GM19468 (cell line): Measurements from ENCODE around the gene COQ8A.

ENCODE experiments used
- ATAC-seq: cut with Tn5 transposase; IDR thresholded peaks from one replicate; pipeline ENCODE4 v1.9.1; 2021; ENCODE audit warnings: mild to moderate bottlenecking, moderate library complexity, moderate number of reproducible peaks; ENCODE audit not compliant: unreplicated experiment; ENCODE audit errors: extremely low read depth

The COQ8A gene

GRCh38 chr1:226971765-226972164 lies 31.7 kb downstream of the COQ8A start:
- ATAC-seq: no peak

- ATAC-seq: no peak
Observed at GRCh38 chr1:226972931-226973330, 32.8 kb downstream of the COQ8A start.

- no peak for ATAC-seq
Observed at GRCh38 chr1:226973371-226973897, 33.3 kb downstream of the COQ8A start.

GRCh38 chr1:226973898-226974543 lies 33.9 kb downstream of the COQ8A start:
- no peak for ATAC-seq

GRCh38 chr1:226974544-226975258 lies 34.6 kb downstream of the COQ8A start:
- no peak for ATAC-seq

- ATAC-seq: no peak
Observed at GRCh38 chr1:226975259-226976250, 35.5 kb downstream of the COQ8A start.

GRCh38 chr1:226976276-226976977 lies 36.3 kb downstream of the COQ8A start:
- no peak for ATAC-seq

GRCh38 chr1:226976978-226977642 lies 37.0 kb downstream of the COQ8A start:
- no peak for ATAC-seq

GRCh38 chr1:226977643-226978431 lies 37.7 kb downstream of the COQ8A start:
- ATAC-seq: no peak

- ATAC-seq: no peak
Observed at GRCh38 chr1:226978432-226979114, 38.5 kb downstream of the COQ8A start.

- no peak for ATAC-seq
Observed at GRCh38 chr1:226979115-226979516, 39.0 kb downstream of the COQ8A start.

GRCh38 chr1:226979517-226980121 lies 39.5 kb downstream of the COQ8A start:
- ATAC-seq: no peak

- no peak for ATAC-seq
Observed at GRCh38 chr1:226980122-226980560, 40.0 kb downstream of the COQ8A start.

- no peak for ATAC-seq
Observed at GRCh38 chr1:226980565-226981385, 40.7 kb downstream of the COQ8A start.

- ATAC-seq: no peak
Observed at GRCh38 chr1:226981386-226981817, 41.3 kb downstream of the COQ8A start.

- no peak for ATAC-seq
Observed at GRCh38 chr1:226981838-226982237, 41.7 kb downstream of the COQ8A start.
